ENCODE results near the gene FAAH.

Gene FAAH

GRCh38 chr1:46431695-46432094 lies 37.6 kb downstream of the FAAH start:
- H3K4me3 ChIP-seq (ENCODE audit: low read depth, low read length), result no peak overlapping the region
- no peak for DNase-seq (ENCODE audit: low read depth)
- TF ChIP-seq CTCF (conservative IDR thresholded peaks at IDR 0.05; ENCODE audit: low read depth, low read length), result no peak

GRCh38 chr1:46432781-46433327 lies 38.7 kb downstream of the FAAH start:
- DNase-seq (ENCODE audit: low read depth), result no peak
- TF ChIP-seq CTCF (conservative IDR thresholded peaks at IDR 0.05; ENCODE audit: low read depth, low read length), result no peak
- H3K4me3 ChIP-seq (ENCODE audit: low read depth, low read length), result no peak overlapping the region

- H3K4me3 ChIP-seq (ENCODE audit: low read depth, low read length), result no peak overlapping the region
- no peak for TF ChIP-seq CTCF (conservative IDR thresholded peaks at IDR 0.05; ENCODE audit: low read depth, low read length)
- DNase-seq (ENCODE audit: low read depth), result no peak
Measured at GRCh38 chr1:46434358-46434757, 40.2 kb downstream of the FAAH start.

GRCh38 chr1:46436844-46437243 lies 42.7 kb downstream of the FAAH start:
- TF ChIP-seq CTCF (conservative IDR thresholded peaks at IDR 0.05; ENCODE audit: low read depth, low read length), result no peak
- no peak for DNase-seq (ENCODE audit: low read depth)
- no peak overlapping the region for H3K4me3 ChIP-seq (ENCODE audit: low read depth, low read length)

GRCh38 chr1:46437723-46438122 lies 43.6 kb downstream of the FAAH start:
- TF ChIP-seq CTCF (conservative IDR thresholded peaks at IDR 0.05; ENCODE audit: low read depth, low read length), result no peak
- H3K4me3 ChIP-seq (ENCODE audit: low read depth, low read length), result no peak overlapping the region
- DNase-seq (ENCODE audit: low read depth), result no peak

GRCh38 chr1:46438346-46438745 lies 44.2 kb downstream of the FAAH start:
- no peak for DNase-seq (ENCODE audit: low read depth)
- TF ChIP-seq CTCF (conservative IDR thresholded peaks at IDR 0.05; ENCODE audit: low read depth, low read length), result no peak
- no peak overlapping the region for H3K4me3 ChIP-seq (ENCODE audit: low read depth, low read length)

GRCh38 chr1:46440478-46440877 lies 46.4 kb downstream of the FAAH start:
- TF ChIP-seq CTCF (conservative IDR thresholded peaks at IDR 0.05; ENCODE audit: low read depth, low read length), result no peak
- H3K4me3 ChIP-seq (ENCODE audit: low read depth, low read length), result no peak overlapping the region
- DNase-seq (ENCODE audit: low read depth), result no peak

Measured in choroid plexus epithelial cell (primary cell).